ENCODE results near the gene SMARCA4. TPM values are rescaled to one million over a fixed set of nuclear protein-coding genes. Genes with fewer than 3 reads are reported as not detected.
A peak's percentile ranks its signal among the peaks of the same experiment; 100 is the strongest.

SMARCA4 gene
- total RNA-seq, 1 donor from 2014 or later = 238 TPM

DNA sequence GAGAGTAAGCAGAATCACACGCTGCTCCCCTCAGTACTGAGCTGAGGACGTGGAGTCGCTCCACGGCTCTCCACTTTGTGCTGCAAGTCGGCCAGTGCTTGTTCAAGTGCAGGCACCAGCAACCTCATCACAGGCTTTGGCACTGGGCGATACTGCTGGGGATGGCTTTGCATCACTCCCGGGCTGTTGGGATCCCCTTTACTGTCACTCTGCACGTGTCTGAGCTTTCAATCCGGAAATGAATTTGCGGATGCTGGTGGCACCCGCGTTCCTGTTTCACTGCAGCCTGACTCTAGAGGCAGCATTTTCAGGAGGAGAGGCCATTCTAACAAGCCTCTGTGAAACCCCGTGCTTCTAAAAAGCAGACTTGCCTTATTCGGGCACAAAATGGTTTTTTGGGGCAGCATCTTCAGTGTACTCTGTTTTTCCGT, 19.1 kb downstream of the SMARCA4 start:
- Mint-ChIP-seq H3K27me3 (ENCODE audit: unreplicated experiment) (peaks cover 5% of the 10 kb centered on the region), H3K27ac (ENCODE audit: unreplicated experiment) (peak overlapping the region; percentile 24), H3K36me3 (ENCODE audit: low read depth, unreplicated experiment) (peaks cover 7% of the 10 kb centered on the region), H3K4me3 (ENCODE audit: unreplicated experiment) (no peak overlapping the region), H3K4me1 (ENCODE audit: unreplicated experiment) (peaks cover 2% of the 10 kb centered on the region), H3K9me3 (ENCODE audit: unreplicated experiment) (no peaks in the 10 kb centered on the region)
- TF ChIP-seq, protein P1, sequence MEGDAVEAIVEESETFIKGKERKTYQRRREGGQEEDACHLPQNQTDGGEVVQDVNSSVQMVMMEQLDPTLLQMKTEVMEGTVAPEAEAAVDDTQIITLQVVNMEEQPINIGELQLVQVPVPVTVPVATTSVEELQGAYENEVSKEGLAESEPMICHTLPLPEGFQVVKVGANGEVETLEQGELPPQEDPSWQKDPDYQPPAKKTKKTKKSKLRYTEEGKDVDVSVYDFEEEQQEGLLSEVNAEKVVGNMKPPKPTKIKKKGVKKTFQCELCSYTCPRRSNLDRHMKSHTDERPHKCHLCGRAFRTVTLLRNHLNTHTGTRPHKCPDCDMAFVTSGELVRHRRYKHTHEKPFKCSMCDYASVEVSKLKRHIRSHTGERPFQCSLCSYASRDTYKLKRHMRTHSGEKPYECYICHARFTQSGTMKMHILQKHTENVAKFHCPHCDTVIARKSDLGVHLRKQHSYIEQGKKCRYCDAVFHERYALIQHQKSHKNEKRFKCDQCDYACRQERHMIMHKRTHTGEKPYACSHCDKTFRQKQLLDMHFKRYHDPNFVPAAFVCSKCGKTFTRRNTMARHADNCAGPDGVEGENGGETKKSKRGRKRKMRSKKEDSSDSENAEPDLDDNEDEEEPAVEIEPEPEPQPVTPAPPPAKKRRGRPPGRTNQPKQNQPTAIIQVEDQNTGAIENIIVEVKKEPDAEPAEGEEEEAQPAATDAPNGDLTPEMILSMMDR (IDR thresholded peaks at IDR 0.05; ENCODE audit: unreplicated experiment) = no peak
- DNase-seq (ENCODE audit: low spot score) = no peak

DNA sequence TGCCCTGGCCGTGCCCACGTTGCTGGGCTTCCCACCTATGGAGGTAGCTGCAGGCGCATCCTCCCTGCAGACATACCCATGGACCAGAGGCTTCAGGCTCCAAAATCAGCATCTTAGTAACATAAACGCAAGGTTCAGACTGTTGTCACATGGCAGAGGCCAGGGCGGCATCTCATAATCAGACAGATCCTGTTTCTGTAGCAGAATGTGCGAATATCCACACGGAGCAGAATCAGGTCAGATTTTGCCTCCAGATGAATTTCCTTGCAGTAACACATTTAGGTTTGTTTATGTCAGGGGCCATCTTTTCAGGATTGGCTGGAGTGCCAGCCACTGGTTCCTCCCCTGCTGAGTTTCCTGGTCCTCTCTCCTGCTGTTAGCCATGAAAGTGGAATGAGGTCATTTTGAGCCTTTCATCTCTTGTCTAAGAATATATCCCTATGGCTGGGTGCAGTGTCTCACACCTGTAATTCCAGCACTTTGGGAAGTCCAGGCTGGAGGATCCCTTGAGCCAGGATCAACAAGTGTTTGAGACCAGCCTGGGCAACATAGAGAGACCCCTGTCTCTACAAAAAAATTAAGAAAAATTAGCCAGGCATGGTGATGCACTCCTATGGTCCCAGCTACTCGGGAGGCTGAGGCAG, 20.5 kb downstream of the SMARCA4 start:
- TF ChIP-seq, protein P1 (IDR thresholded peaks at IDR 0.05; ENCODE audit: unreplicated experiment) = no peak
- Mint-ChIP-seq H3K36me3 (ENCODE audit: low read depth, unreplicated experiment) (peaks cover 7% of the 10 kb centered on the region), H3K27me3 (ENCODE audit: unreplicated experiment) (peaks cover 5% of the 10 kb centered on the region), H3K9me3 (ENCODE audit: unreplicated experiment) (no peaks in the 10 kb centered on the region), H3K27ac (ENCODE audit: unreplicated experiment) (no peak overlapping the region), H3K4me3 (ENCODE audit: unreplicated experiment) (no peak overlapping the region), H3K4me1 (ENCODE audit: unreplicated experiment) (no peaks in the 10 kb centered on the region)
- no peak for DNase-seq (ENCODE audit: low spot score)

- DNase-seq (ENCODE audit: low spot score) = no peak
- Mint-ChIP-seq H3K4me3 (ENCODE audit: unreplicated experiment) (no peak overlapping the region), H3K36me3 (ENCODE audit: low read depth, unreplicated experiment) (peaks cover 8% of the 10 kb centered on the region), H3K9me3 (ENCODE audit: unreplicated experiment) (no peaks in the 10 kb centered on the region), H3K27ac (ENCODE audit: unreplicated experiment) (peak overlapping the region; percentile 39), H3K4me1 (ENCODE audit: unreplicated experiment) (no peaks in the 10 kb centered on the region), H3K27me3 (ENCODE audit: unreplicated experiment) (peaks cover 9% of the 10 kb centered on the region)
- TF ChIP-seq, protein P1 (IDR thresholded peaks at IDR 0.05; ENCODE audit: unreplicated experiment) = no peak
Observed at GRCh38 chr19:10983026-10983425, 22.2 kb downstream of the SMARCA4 start.

DNA sequence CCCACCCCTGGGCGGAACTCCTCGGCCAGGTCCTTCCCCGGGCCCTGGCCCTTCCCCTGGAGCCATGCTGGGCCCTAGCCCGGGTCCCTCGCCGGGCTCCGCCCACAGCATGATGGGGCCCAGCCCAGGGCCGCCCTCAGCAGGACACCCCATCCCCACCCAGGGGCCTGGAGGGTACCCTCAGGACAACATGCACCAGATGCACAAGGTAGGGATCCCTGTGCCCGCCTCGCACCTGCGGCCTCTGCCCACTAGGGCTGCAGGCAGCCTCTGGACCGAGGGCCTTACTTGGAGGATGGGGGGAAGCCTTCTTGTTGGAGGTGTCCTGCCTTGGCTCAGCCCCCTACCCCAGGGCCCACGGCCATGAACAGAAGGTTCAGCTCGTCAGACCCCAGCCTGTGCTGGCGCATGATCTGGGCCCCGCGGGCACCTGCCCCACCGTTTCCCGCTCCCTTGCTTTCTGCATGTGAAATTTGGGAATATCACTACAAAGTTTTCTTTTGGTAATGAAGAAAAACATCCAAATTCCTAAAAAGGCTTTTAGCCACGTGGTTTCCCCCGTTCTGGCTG, 23.4 kb downstream of the SMARCA4 start:
- Mint-ChIP-seq H3K9me3 (ENCODE audit: unreplicated experiment) (no peaks in the 10 kb centered on the region), H3K36me3 (ENCODE audit: low read depth, unreplicated experiment) (peaks cover 15% of the 10 kb centered on the region), H3K27ac (ENCODE audit: unreplicated experiment) (peak overlapping the region; percentile 24), H3K27me3 (ENCODE audit: unreplicated experiment) (peaks cover 13% of the 10 kb centered on the region), H3K4me3 (ENCODE audit: unreplicated experiment) (peak overlapping the region; percentile 15), H3K4me1 (ENCODE audit: unreplicated experiment) (no peaks in the 10 kb centered on the region)
- DNase-seq (ENCODE audit: low spot score) = no peak
- TF ChIP-seq, protein P1 (IDR thresholded peaks at IDR 0.05; ENCODE audit: unreplicated experiment) = no peak

- Mint-ChIP-seq H3K4me3 (ENCODE audit: unreplicated experiment) (peak overlapping the region; percentile 37), H3K4me1 (ENCODE audit: unreplicated experiment) (no peaks in the 10 kb centered on the region), H3K36me3 (ENCODE audit: low read depth, unreplicated experiment) (peaks cover 19% of the 10 kb centered on the region), H3K9me3 (ENCODE audit: unreplicated experiment) (no peaks in the 10 kb centered on the region), H3K27me3 (ENCODE audit: unreplicated experiment) (peaks cover 13% of the 10 kb centered on the region), H3K27ac (ENCODE audit: unreplicated experiment) (no peak overlapping the region)
- TF ChIP-seq, protein P1 (IDR thresholded peaks at IDR 0.05; ENCODE audit: unreplicated experiment) = no peak
- DNase-seq (ENCODE audit: low spot score) = no peak
Observed at GRCh38 chr19:10985502-10985901, 24.7 kb downstream of the SMARCA4 start.
